Stimulated activated CD4-positive, alpha-beta T cell treated with anti-CD3 and anti-CD28 coated beads, Interleukin-4, amount 100 ng/mL, for 24 hours (primary cell): ENCODE results near the gene ZNF691.
"Not testable (repeated sequence)": the region's sequence is repeated elsewhere in the genome, so short reads cannot be mapped to it uniquely, and the experiment has no call there.

Experiments used
- DNase-seq: peaks from one replicate; pipeline ENCODE4 v3.0.0-alpha.2; 2020

Gene ZNF691

GRCh38 chr1:42833981-42834380 lies 12.4 kb upstream of the ZNF691 start:
- DNase-seq: no peak

- DNase-seq: no peak
Measured at GRCh38 chr1:42834803-42835202, 11.6 kb upstream of the ZNF691 start.

GRCh38 chr1:42835422-42835821 lies 11.0 kb upstream of the ZNF691 start:
- DNase-seq: no peak

- no peak for DNase-seq
Measured at GRCh38 chr1:42837709-42838108, 8.7 kb upstream of the ZNF691 start.

GRCh38 chr1:42838482-42839190 lies 7.8 kb upstream of the ZNF691 start:
- no peak for DNase-seq

- no peak for DNase-seq
Measured at GRCh38 chr1:42841010-42841409, 5.4 kb upstream of the ZNF691 start.

- DNase-seq: no peak
Measured at GRCh38 chr1:42841440-42842147, 4.8 kb upstream of the ZNF691 start.

GRCh38 chr1:42844592-42845140 lies 1.7 kb upstream of the ZNF691 start:
- DNase-seq: no peak

- no peak for DNase-seq
Measured at GRCh38 chr1:42845193-42845592, 1.2 kb upstream of the ZNF691 start.

- DNase-seq: no peak
Measured at GRCh38 chr1:42845866-42846256, 552 bp upstream of the ZNF691 start.

- DNase-seq: no peak
Measured at GRCh38 chr1:42847111-42847595, 740 bp downstream of the ZNF691 start.

- no peak for DNase-seq
Measured at GRCh38 chr1:42847721-42848460, 1.5 kb downstream of the ZNF691 start.

- no peak for DNase-seq
Measured at GRCh38 chr1:42848823-42849537, 2.6 kb downstream of the ZNF691 start.

GRCh38 chr1:42849944-42850343 lies 3.5 kb downstream of the ZNF691 start:
- no peak for DNase-seq

GRCh38 chr1:42851420-42851819 lies 5.0 kb downstream of the ZNF691 start:
- no peak for DNase-seq

GRCh38 chr1:42851960-42852607 lies 5.7 kb downstream of the ZNF691 start:
- no peak for DNase-seq

GRCh38 chr1:42852608-42852980 lies 6.2 kb downstream of the ZNF691 start:
- no peak for DNase-seq

GRCh38 chr1:42853116-42853884 lies 6.9 kb downstream of the ZNF691 start:
- no peak for DNase-seq

- DNase-seq: not testable (repeated sequence)
Measured at GRCh38 chr1:42856554-42856953, 10.1 kb downstream of the ZNF691 start.

- DNase-seq: not testable (repeated sequence)
Measured at GRCh38 chr1:42859366-42859765, 13.0 kb downstream of the ZNF691 start.

GRCh38 chr1:42860339-42861013 lies 14.1 kb downstream of the ZNF691 start:
- DNase-seq: no peak
